HepG2 (cell line): Measurements from ENCODE around the gene GPR39. TPM values are rescaled to one million over a fixed set of nuclear protein-coding genes. Genes with fewer than 3 reads are reported as not detected.

Experiments used
- ATAC-seq: fragments of 200-7000 bp; cut with Tn5 transposase; 3 replicates; pipeline ENCODE4 v1.9.1; 2020; ENCODE audit warnings: mild to moderate bottlenecking, moderate library complexity
- BruUV-seq: library from RNA; stranded (reverse); fragments of 400-500 nt; replicated peaks from 2 replicates; lab custom pipeline; 2021; lab: Mats Ljungman, UMichigan
- CTCF ChIA-PET: fragments of 300-600 bp; formaldehyde crosslinking; extraction: SDS; loops from one replicate; lab custom pipeline; 2021; ENCODE audit warnings: low total read pairs, inconsistent platforms, low intra/inter-chr PET ratio; lab: Yijun Ruan, JAX
- POLR2A ChIA-PET: fragments of 350-600 bp; sonication (Branson Sonifier 250); formaldehyde crosslinking; loops from one replicate; lab custom pipeline; 2020; ENCODE audit warnings: antibody characterized with exemption, inconsistent platforms; lab: Yijun Ruan, JAX
- DNase-seq: peaks from one replicate; pipeline ENCODE4 v3.0.0-alpha.2; 2015; ENCODE audit warnings: low spot score
- FAIRE-seq: peaks from 3 replicates; lab custom pipeline; 2011; peaks lifted over from hg19 to GRCh38; lab: Jason Lieb, UNC
- H2AFZ ChIP-seq: one replicate; pipeline ENCODE4 v1.6.1; 2011; ENCODE audit warnings: low read length, inconsistent platforms
- H3K27ac ChIP-seq: fragments of 300-600 bp; 3 replicates; pipeline ENCODE4 v1.8.0; 2011; ENCODE audit warnings: mixed run types, mild to moderate bottlenecking, mixed read lengths, low read length, inconsistent platforms; ENCODE audit not compliant: insufficient read depth; ENCODE audit errors: extremely low read length
- H3K27me3 ChIP-seq, 2 experiments: fragments of 200-600 bp in 1 of 2; 2 replicates in 1 of 2; 3 replicates in 1 of 2; pipeline versions ENCODE4 v1.6.0 to v1.8.0; 2011; ENCODE audit warnings: low read length in 2 of 2, mild to moderate bottlenecking in 2 of 2, moderate library complexity in 2 of 2, inconsistent platforms in 1 of 2; ENCODE audit not compliant: insufficient read depth in 2 of 2, control insufficient read depth in 1 of 2
- H3K36me3 ChIP-seq, 2 experiments: fragments of 200-600 bp in 1 of 2; replicated peaks in 1 of 2; 2 replicates in 1 of 2; 3 replicates in 1 of 2; pipeline versions ENCODE4 v1.5.1 to v1.8.0; 2011; ENCODE audit warnings: low read length in 2 of 2, inconsistent platforms in 1 of 2; ENCODE audit not compliant: insufficient read depth in 2 of 2, control insufficient read depth in 1 of 2
- H3K4me1 ChIP-seq: 2 replicates; pipeline ENCODE4 v1.5.1; 2012; ENCODE audit warnings: low read length, inconsistent platforms; ENCODE audit not compliant: insufficient read depth
- H3K4me2 ChIP-seq: 2 replicates; pipeline ENCODE4 v1.6.0; 2011; ENCODE audit warnings: low read depth, low read length, inconsistent platforms
- H3K4me3 ChIP-seq, 3 experiments: fragments of 200-600 bp in 1 of 3; sonication (generic), shearing (Covaris generic) in 1 of 3; replicated peaks in 1 of 3; 2 replicates each; pipeline ENCODE4 v1.5.1; 2011 to 2016; ENCODE audit warnings: low read length in 3 of 3, inconsistent platforms in 2 of 3, low read depth in 2 of 3, mild to moderate bottlenecking in 2 of 3, control low read depth in 1 of 3, mixed read lengths in 1 of 3; ENCODE audit not compliant: insufficient read depth in 1 of 3
- H3K79me2 ChIP-seq: one replicate; pipeline ENCODE4 v1.6.1; 2011; ENCODE audit warnings: low read length, inconsistent platforms; ENCODE audit not compliant: insufficient read depth
- H3K9ac ChIP-seq: 2 replicates; pipeline ENCODE4 v1.6.0; 2011; ENCODE audit warnings: mild to moderate bottlenecking, low read depth, low read length, inconsistent platforms; ENCODE audit not compliant: insufficient read depth
- H3K9me3 ChIP-seq: 2 replicates; pipeline ENCODE4 v1.5.1; 2012; ENCODE audit warnings: mild to moderate bottlenecking, low read length
- H4K20me1 ChIP-seq: 2 replicates; pipeline ENCODE4 v1.6.0; 2011; ENCODE audit warnings: inconsistent platforms, mild to moderate bottlenecking, low read length, moderate library complexity; ENCODE audit not compliant: insufficient read depth
- EP300 ChIP-seq, 3 experiments: sonication (generic) in 1 of 3; formaldehyde crosslinking in 1 of 3; IDR thresholded peaks; 2 replicates each; pipeline versions ENCODE4 v1.5.1 to v1.6.1; 2011 to 2020; ENCODE audit warnings: low read depth in 2 of 3, low read length in 2 of 3, borderline replicate concordance in 1 of 3, improper control_type of control experiment in 1 of 3, mild to moderate bottlenecking in 1 of 3, missing genetic modification reagents in 1 of 3, moderate library complexity in 1 of 3
- FOXK2 ChIP-seq: fragments of 450-650 bp; IDR thresholded peaks from 2 replicates; pipeline ENCODE4 v1.6.1; 2016
- GTF2F1 ChIP-seq: fragments of 150-350 bp; IDR thresholded peaks from 2 replicates; pipeline ENCODE4 v1.6.1; 2014; ENCODE audit warnings: low read length
- KDM6A ChIP-seq: IDR thresholded peaks from 2 replicates; pipeline ENCODE4 v1.6.1; 2016; ENCODE audit warnings: low read depth
- KLF12 ChIP-seq: sonication (generic); formaldehyde crosslinking; IDR thresholded peaks from 2 replicates; pipeline ENCODE4 v1.4.0; 2020; ENCODE audit warnings: missing genetic modification reagents, borderline replicate concordance
- MAX ChIP-seq: IDR thresholded peaks from 2 replicates; pipeline ENCODE4 v1.6.1; 2012; ENCODE audit warnings: inconsistent platforms
- MBD4 ChIP-seq: IDR thresholded peaks from 2 replicates; pipeline ENCODE4 v1.6.1; 2012; ENCODE audit warnings: low read length, inconsistent platforms, borderline replicate concordance
- NFIC ChIP-seq: IDR thresholded peaks from 2 replicates; pipeline ENCODE4 v1.6.1; 2012; ENCODE audit warnings: mild to moderate bottlenecking, low read length, inconsistent platforms
- NR2F1 ChIP-seq, 2 experiments: fragments of 450-650 bp in 1 of 2; formaldehyde crosslinking in 1 of 2; IDR thresholded peaks; 2 replicates each; pipeline versions ENCODE4 v1.5.0 to v1.6.1; 2016 to 2020; ENCODE audit warnings: mild to moderate bottlenecking in 1 of 2, missing compliant biosample characterization in 1 of 2, missing genetic modification reagents in 1 of 2, moderate library complexity in 1 of 2
- NR2F2 ChIP-seq: IDR thresholded peaks from 2 replicates; pipeline ENCODE4 v1.6.1; 2012; ENCODE audit warnings: low read depth, inconsistent platforms, borderline replicate concordance
- RARA ChIP-seq: IDR thresholded peaks from 2 replicates; pipeline ENCODE4 v1.6.1; 2016; ENCODE audit warnings: missing genetic modification reagents, missing compliant biosample characterization
- RCOR2 ChIP-seq: IDR thresholded peaks from 2 replicates; pipeline ENCODE4 v1.6.1; 2016; ENCODE audit warnings: missing biosample characterization, missing genetic modification reagents
- RFX3 ChIP-seq: IDR thresholded peaks from 2 replicates; pipeline ENCODE4 v1.6.1; 2016; ENCODE audit warnings: missing biosample characterization, missing genetic modification reagents
- SAP130 ChIP-seq: IDR thresholded peaks from 2 replicates; pipeline ENCODE4 v1.6.1; 2016; ENCODE audit warnings: low read depth
- SRSF9 ChIP-seq: fragments of 200-400 bp; formaldehyde crosslinking; IDR thresholded peaks from 2 replicates; pipeline ENCODE4 v1.6.1; 2018; ENCODE audit warnings: borderline replicate concordance, mild to moderate bottlenecking, low read depth, low read length; ENCODE audit not compliant: insufficient read depth, poor library complexity, severe bottlenecking
- TBX2 ChIP-seq: sonication (generic); formaldehyde crosslinking; IDR thresholded peaks from 2 replicates; pipeline ENCODE4 v1.5.0; 2020; ENCODE audit warnings: missing genetic modification reagents, mild to moderate bottlenecking, borderline replicate concordance
- TCF7 ChIP-seq: sonication (generic); IDR thresholded peaks from 2 replicates; pipeline ENCODE4 v1.6.1; 2016; ENCODE audit warnings: antibody characterized with exemption, low read depth
- TSC22D2 ChIP-seq: sonication (generic); formaldehyde crosslinking; IDR thresholded peaks from 2 replicates; pipeline ENCODE4 v1.5.1; 2020; ENCODE audit warnings: missing genetic modification reagents, mild to moderate bottlenecking, borderline replicate concordance
- WIZ ChIP-seq: sonication (generic); formaldehyde crosslinking; IDR thresholded peaks from 2 replicates; pipeline ENCODE4 v1.5.1; 2020; ENCODE audit warnings: mild to moderate bottlenecking, missing genetic modification reagents
- ZMYM2 ChIP-seq: sonication (generic); formaldehyde crosslinking; IDR thresholded peaks from 2 replicates; pipeline ENCODE4 v1.8.0; 2022; ENCODE audit warnings: mild to moderate bottlenecking, missing genetic modification reagents
- ZNF124 ChIP-seq: sonication (generic); formaldehyde crosslinking; IDR thresholded peaks from 2 replicates; pipeline ENCODE4 v1.4.0; 2020; ENCODE audit warnings: missing genetic modification reagents
- ZNF264 ChIP-seq: sonication (generic); formaldehyde crosslinking; IDR thresholded peaks from 2 replicates; pipeline ENCODE4 v1.4.0; 2020; ENCODE audit warnings: missing genetic modification reagents
- WGBS: methylation state at CpG from one replicate; pipeline ENCODE4 v1.1.6; 2017; ENCODE audit warnings: low lambda C conversion rate; 5-methylcytosine and 5-hydroxymethylcytosine counted together
- in situ Hi-C: cut with HindIII; loops from 2 replicates; pipeline ENCODE4 v1.10.0; 2017; ENCODE audit warnings: low pct_unique_long_range_greater_than_20kb; ENCODE audit not compliant: extremely low pct_ligation_motif_present
- intact Hi-C: fragments of 100-400 bp; cut with micrococcal nuclease; formaldehyde crosslinking; loops from one replicate; pipeline ENCODE4 v1.10.0; 2022; ENCODE audit not compliant: unreplicated experiment
- polyA plus RNA-seq, 8 experiments: library from polyadenylated mRNA; depleted of rRNA in 3 of 8; stranded (reverse) in 7 of 8; unstranded in 1 of 8; fragments of >200 nt; fragmentation: Illumina TruSeq in 4 of 8; extraction: Trizol in 4 of 8; gene quantifications; 2 replicates each; pipeline versions ENCODE4 v1.2.1 to v1.2.3, GENCODE V29; 2011 to 2016; ENCODE audit warnings: low read depth in 4 of 8, missing spikeins in 1 of 8, mixed read lengths in 1 of 8; ENCODE audit not compliant: insufficient read depth in 1 of 8
- total RNA-seq, 5 experiments: library from RNA; depleted of rRNA; stranded (reverse); fragments of >200 nt; fragmentation: Illumina TruSeq; extraction: Trizol; gene quantifications; 2 replicates each; pipeline ENCODE4 v1.2.3, GENCODE V29; 2016; ENCODE audit warnings: low read depth in 1 of 5
- TF ChIP-seq, protein P1 (sequence below): sonication (generic); formaldehyde crosslinking; IDR thresholded peaks from 2 replicates; pipeline ENCODE4 v1.4.0; 2020; ENCODE audit warnings: mild to moderate bottlenecking, missing genetic modification reagents

GPR39 gene
- total and polyA plus RNA-seq, 2 of the 13 experiments (the other 11 are each of a cell fraction or from before 2014, with no cell fraction given): 0.16 to 0.62 TPM

DNA sequence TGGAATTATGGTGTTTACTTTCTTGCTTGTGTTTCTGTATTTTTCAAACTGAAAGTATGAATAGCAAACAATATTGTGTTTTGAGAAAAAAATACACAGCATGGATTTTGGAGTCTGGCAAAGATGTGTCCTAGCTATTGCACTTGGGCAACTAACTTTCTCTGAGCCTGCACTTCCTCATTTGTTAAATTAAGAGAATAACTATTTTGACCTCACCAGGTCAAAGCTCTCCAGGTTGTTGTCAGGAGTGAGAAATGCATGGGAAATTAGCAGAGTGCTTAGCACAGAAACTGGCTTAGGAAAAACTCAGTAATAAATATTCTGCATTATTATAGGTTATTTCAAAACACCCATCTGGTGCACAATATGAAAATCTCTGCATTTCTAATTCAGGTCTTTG, 225.2 kb downstream of the GPR39 start:
- POLR2A ChIA-PET: no interaction called here
- no peak overlapping the region for H3K27ac ChIP-seq
- FAIRE-seq (no peak), ATAC-seq (no peak), DNase-seq (no peak)
- no peak overlapping the region for H3K4me2 ChIP-seq
- H3K9me3 ChIP-seq: no peaks in the 10 kb centered on the region
- in situ Hi-C loops: no loop called here
- no peak overlapping the region for H2AFZ ChIP-seq
- no peak overlapping the region for H3K4me3 ChIP-seq
- no peaks in the 10 kb centered on the region for H3K27me3 ChIP-seq
- no peaks in the 10 kb centered on the region for H4K20me1 ChIP-seq
- no peaks in the 10 kb centered on the region for H3K36me3 ChIP-seq
- CTCF ChIA-PET: no interaction called here
- no peaks in the 10 kb centered on the region for H3K79me2 ChIP-seq
- peaks cover 8% of the 10 kb centered on the region; the same call in 1 of the 2 replicates for H3K4me1 ChIP-seq
- intact Hi-C loops: no loop called here
- no TSS peak for BruUV-seq
- no peak overlapping the region for H3K9ac ChIP-seq
- TF ChIP-seq KDM6A (CRISPR knock-in tag): no peak
- no peak for TF ChIP-seq GTF2F1
- TF ChIP-seq TSC22D2 (CRISPR knock-in tag): no peak
- TF ChIP-seq SRSF9: no peak
- no peak for TF ChIP-seq FOXK2
- no peak for TF ChIP-seq KLF12
- TF ChIP-seq TBX2 (CRISPR knock-in tag): no peak
- no peak for TF ChIP-seq ZNF124 (CRISPR knock-in tag)
- TF ChIP-seq MBD4: no peak
- no peak for TF ChIP-seq ZMYM2 (CRISPR knock-in tag)
- TF ChIP-seq RFX3 (CRISPR knock-in tag): no peak

DNA sequence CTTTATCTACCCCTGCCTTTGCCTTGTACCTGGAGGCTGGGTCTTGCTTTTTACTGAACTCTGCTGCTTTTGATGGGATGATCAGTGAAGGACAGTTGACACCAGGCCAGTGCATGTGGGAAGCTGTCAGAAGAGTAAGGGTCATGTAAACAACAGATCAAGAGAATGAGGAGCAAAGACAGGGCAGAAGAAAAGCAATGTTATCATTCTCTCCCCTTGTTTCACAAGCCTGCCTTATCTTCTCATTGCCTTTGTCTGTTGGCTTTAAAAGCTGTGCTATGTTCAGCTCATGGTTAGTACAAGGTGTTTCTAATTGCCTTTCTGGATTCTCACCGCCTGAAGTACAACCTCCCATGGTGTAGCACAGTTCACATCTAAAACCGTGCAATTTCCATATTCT, 225.8 kb downstream of the GPR39 start:
- Histone ChIP-seq H3K9ac (no peak overlapping the region), H4K20me1 (no peaks in the 10 kb centered on the region), H3K27me3 (no peaks in the 10 kb centered on the region), H3K4me2 (no peak overlapping the region), H2AFZ (no peak overlapping the region), H3K9me3 (no peaks in the 10 kb centered on the region), H3K4me3 (no peak overlapping the region), H3K27ac (no peak overlapping the region), H3K79me2 (no peaks in the 10 kb centered on the region), H3K4me1 (peaks cover 8% of the 10 kb centered on the region; the same call in 1 of the 2 replicates), H3K36me3 (no peaks in the 10 kb centered on the region)
- CTCF ChIA-PET: no interaction called here
- in situ Hi-C loops: no loop called here
- no TSS peak for BruUV-seq
- DNase-seq: peak; percentile 12
- FAIRE-seq: no peak
- POLR2A ChIA-PET: no interaction called here
- intact Hi-C loops: no loop called here
- 0% methylated on average over 2 of the region's 2 CpGs for WGBS
- ATAC-seq: peak; percentile 91
- TF ChIP-seq NR2F1 (CRISPR knock-in tag; IDR thresholded peaks at IDR 0.05) (peak in 1 of 2 experiments; percentile 37; a peak in 1 of 4 replicates), EP300 (IDR thresholded peaks at IDR 0.05; ENCODE audit: low read depth in 2 of 2, low read length in 2 of 2) (0 out of 4 replicates have a peak, but pooled peaks of 1 of the 2 experiments have one; percentile 6), EP300 (CRISPR knock-in tag; IDR thresholded peaks at IDR 0.05; ENCODE audit: borderline replicate concordance) (no peak), ZNF264 (CRISPR knock-in tag) (no peak), MAX (peak; percentile 58; the same call in 1 of the 2 replicates), RCOR2 (CRISPR knock-in tag) (no peak), SAP130 (CRISPR knock-in tag) (peak; percentile 71), TCF7 (peak; percentile 63), NFIC (no peak), NR2F2 (peak; percentile 52; the same call in 1 of the 2 replicates), WIZ (no peak), RARA (CRISPR knock-in tag) (peak; percentile 45; the same call in 1 of the 2 replicates)
- TF ChIP-seq, protein P1, sequence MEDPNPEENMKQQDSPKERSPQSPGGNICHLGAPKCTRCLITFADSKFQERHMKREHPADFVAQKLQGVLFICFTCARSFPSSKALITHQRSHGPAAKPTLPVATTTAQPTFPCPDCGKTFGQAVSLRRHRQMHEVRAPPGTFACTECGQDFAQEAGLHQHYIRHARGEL: no peak
